ENCODE data around the gene GOLGA6L9.
"Not testable (repeated sequence)": the region's sequence is repeated elsewhere in the genome, so short reads cannot be mapped to it uniquely, and the experiment has no call there.

DNA sequence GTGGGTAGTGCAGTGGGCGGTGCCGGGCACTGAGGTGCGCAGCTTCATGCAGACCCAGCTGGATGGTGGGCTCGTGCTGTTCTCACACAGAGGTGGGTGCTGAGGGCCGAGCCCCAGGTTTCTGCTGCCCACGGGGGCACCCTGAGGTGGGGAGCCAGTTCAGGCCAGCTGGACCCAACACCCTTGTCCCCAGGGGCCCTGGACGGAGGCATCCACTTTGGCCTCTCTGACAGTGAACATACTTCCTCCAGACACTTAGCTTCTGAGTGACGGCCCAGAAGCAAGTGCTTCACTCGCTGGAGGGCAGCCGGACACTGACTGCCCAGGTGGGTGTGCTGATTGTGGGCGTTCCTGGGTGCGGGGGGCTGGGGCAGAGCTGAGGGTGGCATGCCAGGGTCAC, 39.8 kb downstream of the GOLGA6L9 start:
- TF ChIP-seq, protein P1, sequence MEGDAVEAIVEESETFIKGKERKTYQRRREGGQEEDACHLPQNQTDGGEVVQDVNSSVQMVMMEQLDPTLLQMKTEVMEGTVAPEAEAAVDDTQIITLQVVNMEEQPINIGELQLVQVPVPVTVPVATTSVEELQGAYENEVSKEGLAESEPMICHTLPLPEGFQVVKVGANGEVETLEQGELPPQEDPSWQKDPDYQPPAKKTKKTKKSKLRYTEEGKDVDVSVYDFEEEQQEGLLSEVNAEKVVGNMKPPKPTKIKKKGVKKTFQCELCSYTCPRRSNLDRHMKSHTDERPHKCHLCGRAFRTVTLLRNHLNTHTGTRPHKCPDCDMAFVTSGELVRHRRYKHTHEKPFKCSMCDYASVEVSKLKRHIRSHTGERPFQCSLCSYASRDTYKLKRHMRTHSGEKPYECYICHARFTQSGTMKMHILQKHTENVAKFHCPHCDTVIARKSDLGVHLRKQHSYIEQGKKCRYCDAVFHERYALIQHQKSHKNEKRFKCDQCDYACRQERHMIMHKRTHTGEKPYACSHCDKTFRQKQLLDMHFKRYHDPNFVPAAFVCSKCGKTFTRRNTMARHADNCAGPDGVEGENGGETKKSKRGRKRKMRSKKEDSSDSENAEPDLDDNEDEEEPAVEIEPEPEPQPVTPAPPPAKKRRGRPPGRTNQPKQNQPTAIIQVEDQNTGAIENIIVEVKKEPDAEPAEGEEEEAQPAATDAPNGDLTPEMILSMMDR (IDR thresholded peaks at IDR 0.05), result not testable (repeated sequence)
- TF ChIP-seq POLR2A (IDR thresholded peaks at IDR 0.05), result not testable (repeated sequence)

Data from testis (tissue), 2 donors.